GM19328 (cell line): ENCODE data around the gene SH3TC1.

Experiments
- ATAC-seq: cut with Tn5 transposase; IDR thresholded peaks from one replicate; pipeline ENCODE4 v1.9.1; 2021; ENCODE audit warnings: mild to moderate bottlenecking, moderate library complexity; ENCODE audit not compliant: unreplicated experiment

Gene SH3TC1

DNA sequence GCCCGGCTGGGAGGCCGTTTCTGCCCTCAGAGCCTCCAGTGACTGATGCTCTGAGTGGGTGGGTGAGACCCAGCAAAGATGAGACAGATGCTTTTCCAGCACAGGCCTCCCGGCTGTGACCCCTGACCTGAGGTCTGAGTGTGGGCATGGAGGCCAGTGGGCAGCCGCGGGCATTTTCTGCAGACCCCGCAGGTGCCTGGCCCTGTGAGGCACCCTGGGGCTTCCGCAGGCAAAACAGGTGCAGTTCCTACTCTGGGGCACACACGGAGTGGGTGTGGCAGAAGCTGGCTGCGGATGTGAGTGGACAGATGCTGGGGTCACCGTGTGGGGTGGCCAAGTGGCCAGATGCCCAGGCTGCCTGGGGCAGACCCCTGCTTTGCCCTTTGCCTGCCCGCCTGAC, 85.3 kb downstream of the SH3TC1 start:
- no peak for ATAC-seq

GRCh38 chr4:8285143-8285975, 86.3 kb downstream of the SH3TC1 start:
- ATAC-seq = no peak

- no peak for ATAC-seq
Observed at GRCh38 chr4:8285976-8286718, 87.1 kb downstream of the SH3TC1 start.

- no peak for ATAC-seq
Observed at GRCh38 chr4:8286719-8287342, 87.7 kb downstream of the SH3TC1 start.

GRCh38 chr4:8287343-8288280, 88.5 kb downstream of the SH3TC1 start:
- ATAC-seq = no peak

GRCh38 chr4:8289151-8289750, 90.2 kb downstream of the SH3TC1 start:
- no peak for ATAC-seq

DNA sequence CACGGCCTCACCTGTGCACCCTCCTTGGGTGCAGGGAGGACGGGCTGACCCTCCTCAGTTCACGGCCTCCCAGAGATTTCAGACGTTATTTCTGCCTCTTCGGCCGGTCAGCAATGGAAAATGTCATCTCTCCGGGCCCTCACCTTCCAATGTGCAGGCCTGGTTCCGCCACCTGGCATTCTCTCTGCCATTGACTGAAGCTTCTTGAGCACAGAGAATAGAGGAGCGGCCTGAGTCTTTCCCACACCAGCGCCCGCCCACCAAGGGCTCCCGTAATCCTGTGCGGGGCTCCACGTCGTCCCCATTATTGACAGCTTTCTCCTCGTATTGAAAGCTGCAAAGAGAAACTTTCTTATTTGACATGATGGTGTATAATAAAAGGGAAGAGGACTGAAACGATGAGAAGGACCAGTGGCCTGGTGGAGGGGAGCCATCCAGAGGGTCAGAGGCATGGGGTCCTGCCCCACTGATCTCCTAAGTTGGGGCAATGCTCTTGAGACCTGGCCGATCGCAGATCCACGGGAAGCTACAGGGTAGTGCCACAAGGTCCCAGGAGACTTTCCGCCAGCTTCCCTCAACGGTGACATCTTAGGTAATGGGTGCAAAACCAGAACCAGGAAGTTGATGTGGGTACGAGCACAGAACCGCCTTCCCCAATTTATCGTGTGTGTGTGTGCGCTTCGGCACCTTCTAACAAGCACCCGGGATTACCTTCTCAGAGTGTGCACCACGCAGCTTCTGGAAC, 91.0 kb downstream of the SH3TC1 start:
- no peak for ATAC-seq

DNA sequence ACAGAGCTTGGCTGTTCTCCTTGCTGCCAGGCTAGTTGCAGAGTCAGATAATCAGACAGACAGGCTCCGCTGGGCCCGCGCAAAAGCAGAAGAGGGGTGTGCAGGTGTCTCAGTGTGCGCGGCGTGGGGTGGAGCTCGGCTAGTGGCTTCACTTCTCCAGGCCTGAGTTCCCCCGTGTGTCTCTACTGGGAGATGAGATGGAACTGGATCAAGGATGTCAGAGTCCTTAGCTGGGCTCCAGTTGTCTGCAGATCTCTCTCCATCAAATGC, 91.5 kb downstream of the SH3TC1 start:
- no peak for ATAC-seq
